EH (cell line): Measurements from ENCODE around the gene CDKN2D.
"Not testable (repeated sequence)": the region's sequence is repeated elsewhere in the genome, so short reads cannot be mapped to it uniquely, and the experiment has no call there.

Source experiments
- DNase-seq: peaks from one replicate; pipeline ENCODE4 v3.0.0-alpha.2; 2015; ENCODE audit warnings: low read depth

The CDKN2D gene

GRCh38 chr19:10551698-10552301 is 17.0 kb downstream of the CDKN2D start:
- DNase-seq = peak; percentile 53

- not testable (repeated sequence) for DNase-seq
Observed at GRCh38 chr19:10551006-10551405, 17.8 kb downstream of the CDKN2D start.

GRCh38 chr19:10550336-10550735 is 18.4 kb downstream of the CDKN2D start:
- no peak for DNase-seq

GRCh38 chr19:10549733-10550132 is 19.0 kb downstream of the CDKN2D start:
- DNase-seq = no peak

GRCh38 chr19:10548746-10549276 is 20.0 kb downstream of the CDKN2D start:
- no peak for DNase-seq

- DNase-seq = no peak
Observed at GRCh38 chr19:10546817-10547216, 22.0 kb downstream of the CDKN2D start.

- DNase-seq = no peak
Observed at GRCh38 chr19:10544753-10545251, 24.0 kb downstream of the CDKN2D start.

GRCh38 chr19:10544242-10544752 is 24.5 kb downstream of the CDKN2D start:
- no peak for DNase-seq

GRCh38 chr19:10543420-10544241 is 25.1 kb downstream of the CDKN2D start, which contains the start of gene ATG4D:
Gene ATG4D (plus strand): TSS chr19:10543904. CDS start chr19:10544091, 187 bp downstream.
- DNase-seq = peak; percentile 76

- DNase-seq = no peak
Observed at GRCh38 chr19:10543059-10543419, 25.7 kb downstream of the CDKN2D start.

- DNase-seq = not testable (repeated sequence)
Observed at GRCh38 chr19:10539016-10539415, 29.8 kb downstream of the CDKN2D start.

- no peak for DNase-seq
Observed at GRCh38 chr19:10538204-10538983, 30.4 kb downstream of the CDKN2D start.

GRCh38 chr19:10537668-10538067 is 31.1 kb downstream of the CDKN2D start:
- no peak for DNase-seq

GRCh38 chr19:10535613-10536012 is 33.2 kb downstream of the CDKN2D start:
- peak; percentile 29 for DNase-seq

- peak; percentile 98 for DNase-seq
Observed at GRCh38 chr19:10533646-10534386, 35.0 kb downstream of the CDKN2D start.

- no peak for DNase-seq
Observed at GRCh38 chr19:10532457-10532856, 36.3 kb downstream of the CDKN2D start.

- not testable (repeated sequence) for DNase-seq
Observed at GRCh38 chr19:10526887-10527286, 41.9 kb downstream of the CDKN2D start.

- DNase-seq = no peak
Observed at GRCh38 chr19:10525636-10526035, 43.1 kb downstream of the CDKN2D start.

GRCh38 chr19:10523135-10523636 is 45.6 kb downstream of the CDKN2D start:
- no peak for DNase-seq

GRCh38 chr19:10521461-10522171 is 47.2 kb downstream of the CDKN2D start:
- DNase-seq = no peak
